Thyroid gland (tissue), 4 donors: ENCODE data around the gene OGT. TPM values are rescaled to one million over a fixed set of nuclear protein-coding genes. Genes with fewer than 3 reads are reported as not detected.

ENCODE experiments used
- DNase-seq, 2 donors: peaks; one replicate each; pipeline ENCODE4 v3.0.0-alpha.2; 2019
- H3K27ac ChIP-seq, 3 donors: fragments of 200-600 bp; sonication (generic); 1 replicate in 2 of 3; 2 replicates in 1 of 3; pipeline ENCODE4 v1.5.1; 2016 to 2019; ENCODE audit warnings: mild to moderate bottlenecking in 1 of 3, moderate library complexity in 1 of 3
- H3K27me3 ChIP-seq: fragments of 200-600 bp; sonication (generic); one replicate; pipeline ENCODE4 v1.5.1; 2019
- H3K36me3 ChIP-seq, 2 donors: fragments of 200-600 bp; sonication (generic); one replicate each; pipeline ENCODE4 v1.5.1; 2016 to 2019
- H3K4me1 ChIP-seq, 2 donors: fragments of 200-600 bp; sonication (generic); one replicate each; pipeline ENCODE4 v1.5.1; 2017 to 2019
- H3K4me3 ChIP-seq, 3 donors: fragments of 200-600 bp; sonication (generic); replicated peaks in 1 of 3; 1 replicate in 2 of 3; 2 replicates in 1 of 3; pipeline ENCODE4 v1.5.1; 2016; ENCODE audit warnings: mild to moderate bottlenecking in 1 of 3
- H3K9me3 ChIP-seq: fragments of 200-600 bp; sonication (generic); one replicate; pipeline ENCODE4 v1.5.1; 2017
- CTCF ChIP-seq, 6 experiments: fragments of 200-600 bp in 3 of 6; fragments of 450-650 bp in 3 of 6; sonication (generic) in 3 of 6; IDR thresholded peaks; one replicate each; pipeline ENCODE4 v1.5.1; 2016 to 2019; ENCODE audit warnings: antibody characterized with exemption in 6 of 6, mild to moderate bottlenecking in 2 of 6, inconsistent platforms in 1 of 6, moderate library complexity in 1 of 6
- POLR2A ChIP-seq, 2 donors: fragments of 450-650 bp; IDR thresholded peaks; one replicate each; pipeline ENCODE4 v1.6.1; 2017; ENCODE audit warnings: antibody characterized with exemption in 2 of 2, mild to moderate bottlenecking in 2 of 2, moderate library complexity in 1 of 2
- WGBS, 2 donors: methylation state at CpG; one replicate each; pipeline ENCODE4 v1.1.5; 2017; 5-methylcytosine and 5-hydroxymethylcytosine counted together
- intact Hi-C: fragments of 100-400 bp; cut with DNase I; formaldehyde crosslinking; loops from one replicate; pipeline ENCODE4 v1.15.1; 2023
- small RNA-seq: library from RNA; depleted of rRNA; stranded (forward); fragments of <200 nt; gene quantifications from one replicate; pipeline ENCODE3, GENCODE V24; 2016
- total RNA-seq, 4 donors: library from RNA; depleted of rRNA; stranded (reverse); fragments of >200 nt; gene quantifications; one replicate each; pipeline ENCODE4 v1.2.3, GENCODE V29; 2016

Gene OGT
- total RNA-seq, 4 donors from 2014 or later = 162 to 218 (median 214) TPM

GRCh38 chrX:71621603-71622002, 88.7 kb downstream of the OGT start:
- WGBS, 2 donors = 40 to 59% methylated on average over 6 of the region's 6 CpGs
- no peak for TF ChIP-seq POLR2A (IDR thresholded peaks at IDR 0.05)
- no peaks in the 10 kb centered on the region for H3K36me3 ChIP-seq
- peak overlapping the region in 2 of 3 donors; percentile 66 to 72 for H3K27ac ChIP-seq
- no peak overlapping the region for H3K4me3 ChIP-seq
- DNase-seq = no peak
- H3K27me3 ChIP-seq = no peaks in the 10 kb centered on the region
- H3K4me1 ChIP-seq = peaks cover 20 to 39% of the 10 kb centered on the region in 2 donors
- intact Hi-C loops = no loop called here
- H3K9me3 ChIP-seq = no peaks in the 10 kb centered on the region

- peaks cover 20 to 44% of the 10 kb centered on the region in 2 donors for H3K4me1 ChIP-seq
- TF ChIP-seq CTCF (IDR thresholded peaks at IDR 0.05) (no peak), POLR2A (IDR thresholded peaks at IDR 0.05) (no peak)
- H3K36me3 ChIP-seq = no peaks in the 10 kb centered on the region
- no peak overlapping the region for H3K4me3 ChIP-seq
- peak overlapping the region; percentile 36 to 72 (median 66) for H3K27ac ChIP-seq
- 90 to 100% methylated on average over 3 to 4 of the region's 9 CpGs for WGBS, 2 donors
- no peaks in the 10 kb centered on the region for H3K27me3 ChIP-seq
- intact Hi-C loops = no loop called here
- DNase-seq = no peak
- H3K9me3 ChIP-seq = no peaks in the 10 kb centered on the region
Observed at GRCh38 chrX:71622032-71622575, 89.2 kb downstream of the OGT start.

GRCh38 chrX:71622576-71623450, 89.9 kb downstream of the OGT start:
- intact Hi-C loops = no loop called here
- WGBS, 2 donors = 8 to 19% methylated on average over 4 to 8 of the region's 13 CpGs
- DNase-seq = peak; percentile 89 to 91
- H3K9me3 ChIP-seq = no peaks in the 10 kb centered on the region
- H3K4me1 ChIP-seq = peaks cover 20 to 43% of the 10 kb centered on the region in 2 donors
- H3K27me3 ChIP-seq = no peaks in the 10 kb centered on the region
- no peak overlapping the region for H3K4me3 ChIP-seq
- H3K36me3 ChIP-seq = no peaks in the 10 kb centered on the region
- peak overlapping the region; percentile 66 to 74 (median 72) for H3K27ac ChIP-seq
- TF ChIP-seq POLR2A (IDR thresholded peaks at IDR 0.05) (no peak), CTCF (IDR thresholded peaks at IDR 0.05) (peak in 3 of 6 experiments; percentile 20 to 21 (median 20))

- intact Hi-C loops = no loop called here
- WGBS, 2 donors = 87 to 100% methylated on average over 3 of the region's 3 CpGs
- no peak overlapping the region for H3K4me3 ChIP-seq
Observed at GRCh38 chrX:71623714-71624113, 90.8 kb downstream of the OGT start.

GRCh38 chrX:71625471-71625870, 92.6 kb downstream of the OGT start:
- Histone ChIP-seq H3K27me3 (no peaks in the 10 kb centered on the region), H3K4me1 (peaks cover 20 to 37% of the 10 kb centered on the region in 2 donors), H3K4me3 (no peak overlapping the region), H3K27ac (no peak overlapping the region), H3K9me3 (no peaks in the 10 kb centered on the region), H3K36me3 (no peaks in the 10 kb centered on the region)
- no peak for DNase-seq
- TF ChIP-seq CTCF (IDR thresholded peaks at IDR 0.05) (no peak), POLR2A (IDR thresholded peaks at IDR 0.05) (no peak)
- WGBS, 2 donors = 92 to 93% methylated on average over 5 of the region's 5 CpGs
- intact Hi-C loops = no loop called here

More at GRCh38 chrX:71623714-71624113, 90.8 kb downstream of the OGT start:
- TF ChIP-seq CTCF (IDR thresholded peaks at IDR 0.05) = no peak
- peaks cover 20 to 37% of the 10 kb centered on the region in 2 donors for H3K4me1 ChIP-seq
- H3K36me3 ChIP-seq = no peaks in the 10 kb centered on the region
- H3K9me3 ChIP-seq = no peaks in the 10 kb centered on the region
- no peaks in the 10 kb centered on the region for H3K27me3 ChIP-seq
- peak overlapping the region; percentile 66 to 74 (median 72) for H3K27ac ChIP-seq
- no peak for DNase-seq

Small RNA genes within 50 kb of the gene (small RNA-seq; reads per million reads assigned to genes)
- not detected for gene RF00019

Other genes starting within 250 kb of the OGT start
- 100 to 1,000 TPM; 221 to 281 (median 255) TPM for gene NONO, start 249.5 kb upstream of the OGT start, total RNA-seq
- 1 to 10 TPM in 1 of 4 donors, under 1 TPM in 2, not detected in 1; 0.33 to 1.0 (median 0.67) TPM for gene ITGB1BP2, start 231.4 kb upstream of the OGT start, total RNA-seq
- gene TAF1, start 166.7 kb upstream of the OGT start, total RNA-seq = 10 to 100 TPM; 36.0 to 59.4 (median 48.8) TPM
- gene GCNA, start 45.3 kb downstream of the OGT start, total RNA-seq = 1 to 10 TPM; 1.8 to 3.6 (median 2.5) TPM
- gene CXCR3, start 85.4 kb downstream of the OGT start, total RNA-seq = 1 to 10 TPM in 1 of 4 donors, under 1 TPM in 2, not detected in 1; 0.42 to 1.0 (median 0.67) TPM
- gene CXorf49, start 185.2 kb downstream of the OGT start, total RNA-seq = not detected
- gene CXorf49B, start 230.2 kb downstream of the OGT start, total RNA-seq = not detected